Sigmoid colon (tissue), 4 donors: ENCODE results near the gene TOM1L2.

Experiments
- CTCF ChIP-seq, 4 experiments: fragments of 450-650 bp in 3 of 4; fragments of 200-600 bp in 1 of 4; IDR thresholded peaks; one replicate each; pipeline ENCODE4 v1.5.1; 2016 to 2019; ENCODE audit warnings: antibody characterized with exemption in 4 of 4, mild to moderate bottlenecking in 3 of 4, moderate library complexity in 2 of 4
- EP300 ChIP-seq, 4 donors: sonication (generic); formaldehyde crosslinking; IDR thresholded peaks; one replicate each; pipeline ENCODE4 v1.6.1; 2017; ENCODE audit warnings: antibody characterized with exemption in 4 of 4
- POLR2AphosphoS5 ChIP-seq, 4 donors: sonication (generic); formaldehyde crosslinking; IDR thresholded peaks; one replicate each; pipeline ENCODE4 v1.6.1; 2017; ENCODE audit warnings: antibody characterized with exemption in 4 of 4

- no peak for TF ChIP-seq CTCF (IDR thresholded peaks at IDR 0.05)
- no peak for TF ChIP-seq POLR2AphosphoS5 (IDR thresholded peaks at IDR 0.05)
- no peak for TF ChIP-seq EP300 (IDR thresholded peaks at IDR 0.05)
These were observed 177.8 kb downstream of the TOM1L2 start for GRCh38 chr17:17794382-17794781.
